Stimulated activated CD4-positive, alpha-beta T cell treated with anti-CD3 and anti-CD28 coated beads, TNF-alpha, amount 100 ng/mL, for 48 hours (primary cell): ENCODE results near the gene FKBP15.
"Not testable (repeated sequence)": the region's sequence is repeated elsewhere in the genome, so short reads cannot be mapped to it uniquely, and the experiment has no call there.

Source experiments
- DNase-seq, 3 donors: peaks; one replicate each; pipeline ENCODE4 v3.0.0-alpha.2; 2020; ENCODE audit warnings: low read depth in 3 of 3

Gene FKBP15, protein sequence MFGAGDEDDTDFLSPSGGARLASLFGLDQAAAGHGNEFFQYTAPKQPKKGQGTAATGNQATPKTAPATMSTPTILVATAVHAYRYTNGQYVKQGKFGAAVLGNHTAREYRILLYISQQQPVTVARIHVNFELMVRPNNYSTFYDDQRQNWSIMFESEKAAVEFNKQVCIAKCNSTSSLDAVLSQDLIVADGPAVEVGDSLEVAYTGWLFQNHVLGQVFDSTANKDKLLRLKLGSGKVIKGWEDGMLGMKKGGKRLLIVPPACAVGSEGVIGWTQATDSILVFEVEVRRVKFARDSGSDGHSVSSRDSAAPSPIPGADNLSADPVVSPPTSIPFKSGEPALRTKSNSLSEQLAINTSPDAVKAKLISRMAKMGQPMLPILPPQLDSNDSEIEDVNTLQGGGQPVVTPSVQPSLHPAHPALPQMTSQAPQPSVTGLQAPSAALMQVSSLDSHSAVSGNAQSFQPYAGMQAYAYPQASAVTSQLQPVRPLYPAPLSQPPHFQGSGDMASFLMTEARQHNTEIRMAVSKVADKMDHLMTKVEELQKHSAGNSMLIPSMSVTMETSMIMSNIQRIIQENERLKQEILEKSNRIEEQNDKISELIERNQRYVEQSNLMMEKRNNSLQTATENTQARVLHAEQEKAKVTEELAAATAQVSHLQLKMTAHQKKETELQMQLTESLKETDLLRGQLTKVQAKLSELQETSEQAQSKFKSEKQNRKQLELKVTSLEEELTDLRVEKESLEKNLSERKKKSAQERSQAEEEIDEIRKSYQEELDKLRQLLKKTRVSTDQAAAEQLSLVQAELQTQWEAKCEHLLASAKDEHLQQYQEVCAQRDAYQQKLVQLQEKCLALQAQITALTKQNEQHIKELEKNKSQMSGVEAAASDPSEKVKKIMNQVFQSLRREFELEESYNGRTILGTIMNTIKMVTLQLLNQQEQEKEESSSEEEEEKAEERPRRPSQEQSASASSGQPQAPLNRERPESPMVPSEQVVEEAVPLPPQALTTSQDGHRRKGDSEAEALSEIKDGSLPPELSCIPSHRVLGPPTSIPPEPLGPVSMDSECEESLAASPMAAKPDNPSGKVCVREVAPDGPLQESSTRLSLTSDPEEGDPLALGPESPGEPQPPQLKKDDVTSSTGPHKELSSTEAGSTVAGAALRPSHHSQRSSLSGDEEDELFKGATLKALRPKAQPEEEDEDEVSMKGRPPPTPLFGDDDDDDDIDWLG

DNA sequence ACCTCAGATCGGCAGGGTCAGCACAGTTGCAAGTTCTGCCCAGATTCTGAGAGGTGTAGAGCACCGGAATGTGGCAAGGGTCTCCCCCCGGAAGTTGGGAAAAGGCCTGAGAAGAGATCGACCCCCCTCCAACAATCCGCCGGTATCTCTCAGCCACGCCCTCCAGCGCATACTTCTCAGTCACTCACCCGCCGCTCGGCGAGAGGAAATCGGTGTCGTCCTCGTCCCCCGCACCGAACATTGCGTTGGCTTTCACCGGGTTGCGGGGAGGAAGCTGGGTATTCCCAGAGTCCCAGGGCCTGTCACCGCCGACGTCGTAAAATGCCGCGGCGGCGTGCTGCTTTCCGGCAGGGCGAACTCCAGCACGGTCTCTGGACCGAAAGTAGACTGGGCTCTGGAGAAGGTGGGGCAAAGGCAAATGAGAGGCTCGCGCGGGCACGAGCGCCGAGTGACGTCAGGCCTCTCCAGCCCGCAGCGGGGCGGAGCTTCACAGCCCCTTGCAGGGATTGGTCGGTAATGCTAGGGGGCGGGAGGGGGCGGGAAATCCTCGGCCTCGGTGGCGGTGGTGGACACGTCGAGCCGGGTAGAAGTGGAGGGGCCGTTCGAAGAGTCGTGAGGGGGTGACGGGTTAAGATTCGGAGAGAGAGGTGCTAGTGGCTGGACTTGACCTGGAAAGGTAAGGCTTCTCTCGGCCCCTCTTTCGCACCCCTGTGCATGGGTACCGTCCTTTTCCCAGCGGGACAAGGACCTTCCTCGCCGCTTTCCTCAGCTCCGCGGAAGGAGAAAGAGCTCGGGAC, at the start of gene FKBP15, which contains the start of gene SLC31A1:
Gene FKBP15 (minus strand): TSS at position 275 of the 797 bp plus-strand sequence. CDS start 34 bp downstream, at position 241.
Gene SLC31A1 (plus strand): TSS at position 542 of the 797 bp plus-strand sequence. CDS start 34,605 bp downstream, outside the sequence.
- DNase-seq = peak; percentile 92 to 96 (median 96)

DNA sequence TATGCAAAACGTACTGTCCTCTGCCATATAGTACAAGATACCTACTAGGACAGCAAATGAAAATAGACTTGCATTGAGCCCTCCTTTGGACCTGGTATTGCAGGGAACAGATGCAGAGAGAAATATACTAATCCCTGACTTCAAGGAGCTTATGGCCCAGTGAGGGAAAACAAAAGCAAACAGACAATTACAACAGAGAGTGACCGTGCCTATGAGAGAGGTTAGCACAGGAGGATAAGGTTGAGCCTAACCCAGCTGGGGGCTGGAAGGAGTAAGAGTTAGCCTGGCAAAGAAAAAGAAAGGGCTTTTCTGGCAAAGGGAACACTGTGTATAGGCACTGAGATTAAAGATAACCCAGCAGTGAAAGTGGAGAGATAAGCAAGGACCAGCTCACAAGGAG, 48.8 kb upstream of the FKBP15 start:
- no peak for DNase-seq

DNA sequence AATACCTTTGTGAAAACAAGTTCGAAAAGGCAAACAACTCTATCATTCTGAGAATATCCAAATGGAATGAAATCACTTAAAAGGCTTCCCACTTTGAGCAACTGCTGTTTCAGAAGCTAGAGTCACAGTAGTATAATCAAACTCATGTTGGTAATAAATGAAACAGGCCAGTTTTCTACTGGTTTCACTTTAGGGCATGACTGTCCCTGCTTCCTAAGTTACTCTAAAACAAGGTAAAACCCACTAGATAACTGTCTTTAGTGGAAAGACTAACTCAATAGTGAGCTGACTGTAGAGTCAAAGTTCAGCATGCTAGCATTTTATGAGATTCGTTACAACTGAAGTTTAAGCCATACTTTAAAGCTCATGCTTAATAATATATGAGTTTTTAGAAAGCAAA, 48.3 kb upstream of the FKBP15 start:
- DNase-seq = no peak

DNA sequence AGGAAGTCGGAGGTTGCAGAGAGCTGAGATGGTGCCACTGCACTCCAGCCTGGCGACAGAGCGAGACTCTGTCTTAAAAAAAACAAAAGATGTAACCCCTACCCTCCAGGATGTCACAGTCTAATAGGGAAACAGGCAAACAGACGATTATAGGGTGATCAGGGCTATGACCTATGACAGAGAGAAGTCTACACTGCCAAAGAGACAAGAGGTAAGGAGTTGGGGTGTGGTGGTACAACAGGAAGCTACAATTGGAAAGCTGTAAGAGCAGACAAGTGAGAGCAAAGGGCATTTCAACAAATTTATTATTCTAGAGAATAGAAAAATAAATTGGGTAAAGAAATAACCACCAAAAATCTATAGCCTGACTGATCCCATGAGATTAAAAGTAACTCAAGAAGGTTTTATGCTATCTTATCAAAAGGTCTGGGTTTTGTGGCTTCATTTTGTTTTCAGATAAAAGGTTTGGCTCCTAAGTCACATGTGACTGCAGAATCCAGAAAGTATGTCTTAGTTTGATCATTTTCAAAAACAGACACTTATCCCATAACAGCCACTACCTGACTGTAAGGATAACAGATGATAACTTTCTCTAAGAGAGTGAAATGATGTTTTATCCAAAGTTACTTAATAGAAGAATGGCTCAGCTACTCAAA, 47.0 kb upstream of the FKBP15 start:
- no peak for DNase-seq

DNA sequence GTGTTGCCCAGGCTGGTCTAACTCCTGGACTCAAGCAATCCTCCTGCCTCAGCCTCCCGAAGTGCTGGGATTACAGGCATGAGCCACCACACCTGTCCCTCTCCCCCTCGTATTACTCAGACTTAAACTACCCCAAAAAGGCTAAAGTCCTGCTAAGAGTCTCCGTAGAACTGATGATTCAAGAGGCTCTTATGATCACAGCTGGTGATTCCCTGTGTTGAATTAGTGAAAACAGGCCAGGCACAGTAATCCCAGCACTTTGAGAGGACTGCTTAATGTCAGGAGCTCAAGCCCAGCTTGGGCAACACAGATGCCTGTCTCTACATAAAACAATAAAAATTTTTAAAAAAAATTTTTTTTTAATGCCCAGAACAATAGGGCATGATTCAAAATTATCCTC, 45.1 kb upstream of the FKBP15 start:
- no peak for DNase-seq

DNA sequence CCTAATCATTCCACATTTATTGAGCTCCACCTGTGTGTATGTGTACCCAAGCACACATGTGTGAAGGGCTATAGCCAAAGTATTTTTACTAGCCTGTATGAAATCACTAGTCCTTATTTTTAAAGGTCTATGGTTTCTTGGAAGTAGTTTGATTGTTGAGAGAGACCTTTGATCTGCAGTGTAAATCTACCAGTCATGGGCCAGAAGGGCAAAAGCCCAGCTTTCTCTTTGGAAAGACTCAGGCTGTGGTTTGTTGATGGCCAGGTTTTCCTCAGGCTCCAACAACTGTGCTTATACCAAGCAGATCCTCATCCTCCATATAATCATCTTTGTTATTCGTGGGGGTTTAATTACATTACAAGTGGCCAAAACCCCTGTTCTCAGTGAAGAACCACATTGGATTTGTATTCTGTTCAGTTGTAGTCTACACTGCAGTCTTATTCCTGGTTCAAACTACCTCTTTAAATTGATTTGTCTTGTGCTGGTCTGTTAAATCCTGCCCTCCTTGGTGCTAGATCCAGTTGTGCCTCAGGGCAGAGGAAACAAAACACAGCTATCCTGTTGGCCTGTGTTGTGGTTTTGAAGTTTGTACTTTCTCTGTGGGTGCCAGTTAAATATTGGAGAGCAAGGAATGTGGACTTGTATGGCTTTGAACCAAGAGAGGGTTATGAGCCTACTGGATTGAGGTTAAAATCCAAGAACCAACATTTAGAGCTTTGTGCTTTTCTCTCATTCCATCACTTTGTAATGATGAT, 41.0 kb upstream of the FKBP15 start:
- no peak for DNase-seq

DNA sequence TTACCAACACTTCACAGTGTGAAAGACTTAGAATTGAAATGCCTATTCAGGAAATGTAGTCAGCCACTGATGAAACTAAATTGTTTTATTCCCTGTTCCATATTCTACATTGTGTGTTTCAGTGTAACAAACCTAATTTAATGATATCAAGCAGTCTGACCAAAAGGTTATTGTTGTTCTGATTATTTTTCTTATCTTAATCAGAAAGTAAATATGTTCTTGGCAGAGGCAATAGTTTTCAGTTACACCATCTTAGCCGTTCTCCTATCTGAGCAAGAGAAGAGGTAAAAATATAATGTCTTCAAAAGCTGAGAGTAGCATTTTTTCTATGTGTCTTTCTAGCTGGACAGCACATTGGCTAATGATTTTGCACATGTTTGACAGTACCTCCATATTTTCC, 37.2 kb upstream of the FKBP15 start:
- no peak for DNase-seq

DNA sequence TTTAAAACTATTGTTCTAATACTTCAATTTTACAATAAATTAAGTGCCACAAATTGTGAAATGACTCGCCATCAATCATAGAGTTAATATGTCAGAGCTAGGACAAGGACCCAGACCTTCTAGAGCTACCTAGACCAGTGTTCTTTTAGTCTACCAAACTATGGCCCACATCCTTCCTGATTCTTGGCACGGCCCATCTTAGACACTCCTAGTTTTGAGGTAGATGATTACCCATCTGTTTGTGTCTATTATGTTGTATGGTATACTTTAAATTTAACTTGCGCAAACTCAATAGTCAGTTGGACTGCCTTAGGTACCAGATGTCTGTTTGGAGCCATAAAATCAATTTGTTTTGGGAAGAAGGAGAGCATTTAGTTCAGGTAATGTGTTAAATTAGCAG, 36.8 kb upstream of the FKBP15 start:
- no peak for DNase-seq

DNA sequence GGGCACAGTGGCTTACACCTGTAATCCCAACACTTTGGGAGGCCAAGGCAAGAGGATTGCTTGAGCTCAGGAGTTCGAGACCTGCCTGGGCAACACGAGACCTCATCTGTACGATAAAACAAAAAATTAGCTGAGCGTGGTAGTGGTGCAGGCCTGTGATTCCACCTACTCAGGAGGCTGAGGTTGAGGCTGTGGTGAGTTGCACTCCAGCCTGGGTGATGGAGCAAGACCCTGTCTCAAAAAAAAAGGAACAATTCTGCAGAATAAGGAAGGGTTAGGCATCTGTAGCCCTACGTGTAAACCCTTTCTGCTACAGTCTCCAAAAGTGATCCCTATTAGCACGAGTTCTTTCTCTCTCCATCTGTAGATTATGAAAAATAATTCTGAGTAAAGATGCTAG, 34.4 kb upstream of the FKBP15 start:
- DNase-seq = no peak

DNA sequence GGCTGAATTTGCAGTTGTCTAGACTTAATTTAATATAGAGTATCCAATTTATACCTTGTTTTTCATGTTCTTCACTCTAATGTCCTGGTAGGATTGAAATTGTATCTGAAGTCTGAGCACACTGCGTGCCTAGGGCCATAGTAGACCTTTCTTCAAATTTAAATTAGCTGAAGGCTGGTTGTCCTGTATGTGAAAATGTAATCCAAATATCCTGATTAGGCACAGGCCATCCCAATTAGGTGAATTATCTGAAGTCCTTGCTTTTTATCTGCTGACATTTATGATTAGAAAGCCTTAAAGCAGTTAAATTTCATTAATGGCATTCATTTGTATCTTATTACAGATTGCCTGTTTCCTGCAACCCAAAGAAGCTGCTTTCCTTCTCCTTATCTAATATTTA, 33.9 kb upstream of the FKBP15 start:
- no peak for DNase-seq

DNA sequence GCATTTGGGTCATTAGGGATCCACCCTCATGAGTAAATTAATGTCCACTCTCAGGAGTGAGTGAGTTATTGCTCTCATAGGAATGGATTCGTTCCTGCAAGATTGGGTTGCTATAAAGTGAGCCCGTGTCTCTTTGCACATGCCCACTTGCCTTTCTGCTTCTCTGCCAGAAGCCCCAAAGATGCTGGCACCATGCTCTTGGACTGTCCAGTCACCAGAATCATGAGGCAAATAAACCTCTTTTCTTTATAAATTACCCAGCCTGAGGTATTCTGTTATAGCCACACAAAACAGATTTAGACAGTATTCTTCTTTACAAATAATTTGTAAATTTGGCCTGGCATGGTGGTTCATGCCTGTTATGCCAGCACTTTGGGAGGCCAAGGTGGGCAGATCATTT, 29.7 kb upstream of the FKBP15 start:
- DNase-seq = no peak

DNA sequence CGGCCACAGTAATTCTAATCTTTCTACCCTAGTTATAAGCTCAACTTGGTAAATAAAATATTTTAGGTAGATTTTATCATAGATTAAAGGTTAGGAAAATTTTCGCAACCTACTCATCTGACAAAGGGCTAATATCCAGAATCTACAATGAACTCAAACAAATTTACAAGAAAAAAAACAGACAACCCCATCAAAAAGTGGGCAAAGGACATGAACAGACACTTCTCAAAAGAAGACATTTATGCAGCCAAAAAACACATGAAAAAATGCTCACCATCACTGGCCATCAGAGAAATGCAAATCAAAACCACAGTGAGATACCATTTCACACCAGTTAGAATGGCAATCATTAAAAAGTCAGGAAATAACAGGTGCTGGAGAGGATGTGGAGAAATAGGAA, 28.6 kb upstream of the FKBP15 start:
- not testable (repeated sequence) for DNase-seq

DNA sequence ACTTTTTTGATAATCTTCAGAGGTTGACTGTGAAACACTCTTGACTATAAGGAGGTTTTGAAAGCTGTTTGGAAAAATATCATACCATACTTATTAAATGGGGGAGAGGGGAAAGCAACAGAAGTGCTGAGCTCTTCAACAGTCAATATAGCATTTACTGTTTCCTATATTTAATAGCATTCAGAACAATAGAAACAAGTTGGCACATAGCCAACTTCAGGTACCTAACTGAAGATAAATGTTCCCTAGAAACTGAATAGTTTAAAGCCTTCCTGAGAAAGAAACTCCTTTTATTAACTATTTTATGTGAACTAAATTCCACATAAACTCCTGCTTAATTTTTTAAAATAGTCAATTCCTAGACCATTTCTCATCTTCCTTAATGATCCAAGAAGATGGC, 26.6 kb upstream of the FKBP15 start:
- DNase-seq = no peak

DNA sequence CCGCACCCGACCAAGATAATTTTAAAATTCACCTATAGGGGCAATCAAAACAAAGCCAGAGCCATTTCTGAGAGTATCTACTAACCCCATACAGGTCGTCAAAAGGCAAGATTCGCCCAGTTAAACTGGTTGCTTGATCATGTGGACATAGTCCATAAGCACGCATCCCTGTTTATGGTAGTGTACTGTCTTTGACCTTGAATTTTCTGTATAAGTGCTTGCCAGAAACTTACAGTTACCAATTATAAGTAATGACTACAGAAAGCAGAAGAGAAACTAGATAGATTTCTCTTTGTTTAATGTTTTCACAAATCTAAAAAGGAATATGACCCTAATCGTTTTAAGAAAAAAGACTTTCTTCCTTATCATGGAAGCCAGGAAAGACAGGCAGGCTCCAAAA, 25.9 kb upstream of the FKBP15 start:
- no peak for DNase-seq

DNA sequence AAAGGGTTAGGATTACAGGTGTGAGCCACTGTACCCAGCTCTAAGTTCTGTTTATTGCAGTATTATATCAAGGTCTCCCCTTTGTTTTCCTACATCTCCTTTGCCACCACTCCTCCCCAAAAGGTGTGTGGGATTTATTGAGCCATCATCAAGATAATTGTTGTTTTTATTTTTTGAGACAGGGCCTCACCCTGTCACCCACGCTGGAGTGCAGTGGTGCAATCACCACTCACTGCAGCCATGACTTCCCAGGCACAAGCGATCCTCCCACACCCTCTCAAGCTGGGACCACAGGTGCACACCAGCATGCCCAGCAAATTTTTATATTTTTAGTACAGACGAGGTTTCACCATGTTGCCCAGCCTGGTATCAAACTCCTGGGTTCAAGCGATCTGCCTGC, 24.8 kb upstream of the FKBP15 start:
- no peak for DNase-seq

DNA sequence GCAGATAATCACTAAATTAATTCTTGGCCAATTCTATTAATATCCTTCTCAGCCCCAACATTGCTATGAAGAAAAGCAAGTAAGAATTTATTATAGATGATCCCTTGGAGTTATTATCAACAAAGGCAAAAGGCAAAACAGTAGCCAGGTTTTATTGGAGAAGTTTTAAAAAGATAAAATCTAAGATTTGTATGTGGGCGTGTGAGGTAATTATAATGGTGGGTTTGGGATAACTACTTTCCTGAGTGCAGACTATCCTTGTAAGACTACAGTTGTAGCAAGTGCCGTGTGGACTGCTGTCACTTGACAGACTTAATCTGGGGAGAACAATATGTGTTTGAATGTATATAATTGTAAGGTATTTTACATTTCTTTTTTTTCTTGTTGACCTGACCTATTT, 23.5 kb upstream of the FKBP15 start:
- no peak for DNase-seq

DNA sequence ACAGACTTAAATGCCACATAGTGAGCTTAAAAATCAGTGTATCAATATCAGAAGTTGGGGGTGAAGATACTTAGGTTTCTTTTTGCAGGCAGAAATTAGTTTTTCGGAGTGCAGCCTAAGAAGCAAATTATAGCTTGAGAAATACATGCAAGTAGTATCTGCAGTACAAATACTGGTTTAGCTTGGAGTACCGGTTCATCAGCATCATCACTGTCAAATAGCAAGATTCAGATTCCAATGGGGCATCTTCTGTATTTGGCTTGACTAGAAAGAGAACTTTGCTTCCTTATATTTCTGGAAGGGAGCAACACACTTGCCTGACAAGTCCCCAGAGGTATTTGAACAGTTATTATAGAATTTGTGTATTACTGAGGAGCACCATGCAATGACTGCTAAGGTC, 20.1 kb upstream of the FKBP15 start:
- no peak for DNase-seq

DNA sequence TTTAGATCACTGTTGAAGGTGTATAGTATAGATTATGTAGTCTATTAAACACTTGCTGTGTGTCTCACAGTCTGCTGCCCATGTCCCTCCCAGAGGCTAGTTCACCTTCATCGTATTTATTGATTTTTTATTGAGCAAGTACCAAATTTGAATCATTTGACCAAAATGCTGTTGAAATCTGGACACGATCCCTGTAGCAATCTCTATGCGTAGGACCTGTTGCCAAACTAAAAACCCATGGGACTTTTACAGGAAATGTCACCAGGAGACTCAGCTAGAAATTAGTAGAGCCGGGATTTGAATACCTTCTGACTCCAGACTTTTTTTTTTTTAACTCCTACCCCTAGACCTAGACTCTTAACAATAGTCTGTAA, 17.8 kb upstream of the FKBP15 start:
- DNase-seq = no peak

DNA sequence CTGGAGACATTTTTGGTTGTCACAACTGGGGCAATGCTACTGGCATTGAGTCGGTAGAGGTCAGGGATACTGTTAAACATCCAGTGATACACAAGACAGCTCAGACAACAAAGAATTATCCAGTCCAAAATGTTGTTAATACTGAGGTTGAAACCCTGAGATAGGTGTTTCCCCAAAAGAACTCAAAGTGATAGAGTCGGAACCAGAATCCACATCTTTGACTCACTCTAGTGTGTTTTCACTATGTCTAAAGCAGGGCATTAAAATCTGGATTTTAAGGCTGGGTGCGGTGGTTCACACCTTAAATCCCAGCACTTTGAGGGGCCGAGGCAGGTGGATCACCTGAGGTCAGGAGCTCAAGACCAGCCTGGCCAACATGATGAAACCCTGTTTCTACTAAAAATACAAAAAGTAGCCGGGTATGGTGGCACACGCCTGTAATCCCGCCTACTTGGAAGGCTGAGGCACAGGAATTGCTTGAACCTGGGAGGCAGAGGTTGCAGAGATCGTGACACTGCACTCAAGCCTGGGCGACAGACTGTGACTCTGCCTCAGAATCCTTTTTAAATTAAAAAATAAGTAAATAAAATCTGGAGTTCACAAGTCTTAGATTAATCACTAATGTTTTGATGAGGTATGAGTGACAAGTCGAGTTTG, 17.3 kb upstream of the FKBP15 start:
- DNase-seq = no peak

DNA sequence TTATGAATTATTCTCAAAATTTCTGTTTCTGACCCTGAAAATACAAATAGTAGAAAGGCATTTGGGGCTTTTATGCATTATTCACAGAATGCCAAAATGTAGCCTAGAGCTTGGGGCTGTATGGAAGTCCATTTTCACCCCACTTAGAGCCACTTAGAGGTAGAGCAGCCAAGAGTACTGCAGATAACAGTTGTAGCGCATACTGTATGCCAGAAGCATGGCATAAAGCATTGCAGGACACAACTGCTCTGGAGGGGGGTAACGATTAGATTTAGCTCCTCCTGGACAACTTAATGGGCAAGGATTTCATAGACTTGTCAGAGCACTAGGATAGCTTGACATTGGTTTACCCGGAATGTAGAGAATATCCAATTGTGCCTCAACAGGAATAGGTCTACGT, 15.9 kb upstream of the FKBP15 start:
- DNase-seq = no peak
